Measurements from ENCODE around the gene RAB1B.

The RAB1B gene

DNA sequence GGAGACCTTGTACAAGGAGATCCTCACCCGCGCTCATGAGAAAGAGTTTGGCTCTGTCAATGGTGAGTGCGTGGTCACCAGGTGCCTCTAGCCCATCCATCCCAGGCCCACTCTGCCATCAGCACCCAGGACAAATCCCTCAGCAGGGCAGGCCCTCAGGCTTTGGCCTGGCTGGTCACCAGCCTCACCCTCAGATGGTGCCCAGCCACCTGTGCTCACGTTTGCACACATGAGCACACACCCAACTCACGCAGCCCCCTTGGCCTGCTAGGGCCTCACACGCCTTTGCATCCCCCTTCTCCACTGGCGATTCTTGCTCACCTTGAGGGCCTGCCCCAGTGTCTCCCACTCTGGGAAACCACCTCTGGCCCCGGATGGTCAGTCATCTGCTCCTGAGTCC is 4.1 kb upstream of the RAB1B start:
- TF ChIP-seq POLR2AphosphoS5 (IDR thresholded peaks at IDR 0.05; ENCODE audit: low read depth, low read length) (no peak), TAF1 (IDR thresholded peaks at IDR 0.05; ENCODE audit: borderline replicate concordance, insufficient read depth, low read length) (no peak), FOXP2 (optimal IDR thresholded peaks at IDR 0.05; ENCODE audit: borderline replicate concordance, extremely low read depth, extremely low read length, insufficient read depth) (no peak), SIN3A (IDR thresholded peaks at IDR 0.05; ENCODE audit: borderline replicate concordance, insufficient read depth, low read length) (no peak)
- TF ChIP-seq, protein P1, sequence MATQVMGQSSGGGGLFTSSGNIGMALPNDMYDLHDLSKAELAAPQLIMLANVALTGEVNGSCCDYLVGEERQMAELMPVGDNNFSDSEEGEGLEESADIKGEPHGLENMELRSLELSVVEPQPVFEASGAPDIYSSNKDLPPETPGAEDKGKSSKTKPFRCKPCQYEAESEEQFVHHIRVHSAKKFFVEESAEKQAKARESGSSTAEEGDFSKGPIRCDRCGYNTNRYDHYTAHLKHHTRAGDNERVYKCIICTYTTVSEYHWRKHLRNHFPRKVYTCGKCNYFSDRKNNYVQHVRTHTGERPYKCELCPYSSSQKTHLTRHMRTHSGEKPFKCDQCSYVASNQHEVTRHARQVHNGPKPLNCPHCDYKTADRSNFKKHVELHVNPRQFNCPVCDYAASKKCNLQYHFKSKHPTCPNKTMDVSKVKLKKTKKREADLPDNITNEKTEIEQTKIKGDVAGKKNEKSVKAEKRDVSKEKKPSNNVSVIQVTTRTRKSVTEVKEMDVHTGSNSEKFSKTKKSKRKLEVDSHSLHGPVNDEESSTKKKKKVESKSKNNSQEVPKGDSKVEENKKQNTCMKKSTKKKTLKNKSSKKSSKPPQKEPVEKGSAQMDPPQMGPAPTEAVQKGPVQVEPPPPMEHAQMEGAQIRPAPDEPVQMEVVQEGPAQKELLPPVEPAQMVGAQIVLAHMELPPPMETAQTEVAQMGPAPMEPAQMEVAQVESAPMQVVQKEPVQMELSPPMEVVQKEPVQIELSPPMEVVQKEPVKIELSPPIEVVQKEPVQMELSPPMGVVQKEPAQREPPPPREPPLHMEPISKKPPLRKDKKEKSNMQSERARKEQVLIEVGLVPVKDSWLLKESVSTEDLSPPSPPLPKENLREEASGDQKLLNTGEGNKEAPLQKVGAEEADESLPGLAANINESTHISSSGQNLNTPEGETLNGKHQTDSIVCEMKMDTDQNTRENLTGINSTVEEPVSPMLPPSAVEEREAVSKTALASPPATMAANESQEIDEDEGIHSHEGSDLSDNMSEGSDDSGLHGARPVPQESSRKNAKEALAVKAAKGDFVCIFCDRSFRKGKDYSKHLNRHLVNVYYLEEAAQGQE (IDR thresholded peaks at IDR 0.05; ENCODE audit: insufficient read depth in 1 of 2, low read depth in 2 of 2, low read length in 2 of 2): no peak

DNA sequence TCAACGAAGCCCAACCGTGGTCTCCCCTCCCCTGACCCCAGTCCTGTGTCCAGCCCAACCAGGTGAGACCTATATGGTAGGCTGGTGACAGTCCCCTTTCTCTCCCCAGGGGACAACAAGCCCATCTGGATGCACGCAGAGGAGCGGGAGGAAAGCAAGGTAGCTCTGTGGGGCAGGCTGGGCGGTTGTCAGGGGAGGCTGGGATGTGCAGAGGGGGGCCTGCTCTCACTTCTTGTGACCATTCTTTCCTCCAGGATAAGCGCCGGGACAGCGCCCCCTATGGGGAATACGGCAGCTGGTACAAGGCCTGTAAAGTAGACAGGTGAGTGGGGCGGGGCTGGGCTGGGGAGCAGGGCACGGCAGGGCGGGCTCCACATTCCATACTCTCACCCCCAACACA is 3.5 kb upstream of the RAB1B start:
- no peak for TF ChIP-seq SIN3A (IDR thresholded peaks at IDR 0.05; ENCODE audit: borderline replicate concordance, insufficient read depth, low read length)
- no peak for TF ChIP-seq FOXP2 (optimal IDR thresholded peaks at IDR 0.05; ENCODE audit: borderline replicate concordance, extremely low read depth, extremely low read length, insufficient read depth)

DNA sequence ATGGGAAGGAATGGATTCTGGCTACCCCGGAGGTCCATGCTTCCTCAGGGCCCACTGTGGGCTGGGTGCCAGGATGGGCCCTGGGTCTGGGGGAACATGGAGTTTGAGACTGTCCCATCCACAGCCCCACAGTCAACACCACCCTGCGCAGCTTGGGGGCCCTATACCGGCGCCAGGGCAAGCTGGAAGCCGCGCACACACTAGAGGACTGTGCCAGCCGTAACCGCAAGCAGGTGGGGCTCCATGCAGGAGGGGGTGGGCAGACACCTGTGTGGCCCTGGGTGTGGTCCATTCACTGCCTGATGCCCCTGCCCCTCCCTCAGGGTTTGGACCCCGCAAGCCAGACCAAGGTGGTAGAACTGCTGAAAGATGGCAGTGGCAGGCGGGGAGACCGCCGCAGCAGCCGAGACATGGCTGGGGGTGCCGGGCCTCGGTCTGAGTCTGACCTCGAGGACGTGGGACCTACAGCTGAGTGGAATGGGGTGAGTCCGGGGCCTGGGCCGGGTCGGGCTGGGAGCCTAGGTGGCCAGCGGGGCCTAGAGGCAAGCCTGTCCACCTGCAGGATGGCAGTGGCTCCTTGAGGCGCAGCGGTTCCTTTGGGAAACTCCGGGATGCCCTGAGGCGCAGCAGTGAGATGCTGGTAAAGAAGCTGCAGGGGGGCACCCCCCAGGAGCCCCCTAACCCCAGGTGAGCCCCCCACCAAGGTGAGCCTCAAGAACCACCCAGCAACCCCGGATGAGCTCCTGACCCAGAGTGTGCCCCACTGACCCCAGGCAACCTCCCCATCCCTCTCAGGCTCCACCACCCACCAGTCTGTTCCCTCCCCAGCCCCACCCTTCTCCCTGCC is 2.7 kb upstream of the RAB1B start:
- TF ChIP-seq FOXP2 (optimal IDR thresholded peaks at IDR 0.05; ENCODE audit: borderline replicate concordance, extremely low read depth, extremely low read length, insufficient read depth) (no peak), POLR2AphosphoS5 (IDR thresholded peaks at IDR 0.05; ENCODE audit: low read depth, low read length) (no peak), SIN3A (IDR thresholded peaks at IDR 0.05; ENCODE audit: borderline replicate concordance, insufficient read depth, low read length) (no peak), TAF1 (IDR thresholded peaks at IDR 0.05; ENCODE audit: borderline replicate concordance, insufficient read depth, low read length) (no peak)
- TF ChIP-seq, protein P1 (IDR thresholded peaks at IDR 0.05; ENCODE audit: insufficient read depth in 1 of 2, low read depth in 2 of 2, low read length in 2 of 2): no peak

DNA sequence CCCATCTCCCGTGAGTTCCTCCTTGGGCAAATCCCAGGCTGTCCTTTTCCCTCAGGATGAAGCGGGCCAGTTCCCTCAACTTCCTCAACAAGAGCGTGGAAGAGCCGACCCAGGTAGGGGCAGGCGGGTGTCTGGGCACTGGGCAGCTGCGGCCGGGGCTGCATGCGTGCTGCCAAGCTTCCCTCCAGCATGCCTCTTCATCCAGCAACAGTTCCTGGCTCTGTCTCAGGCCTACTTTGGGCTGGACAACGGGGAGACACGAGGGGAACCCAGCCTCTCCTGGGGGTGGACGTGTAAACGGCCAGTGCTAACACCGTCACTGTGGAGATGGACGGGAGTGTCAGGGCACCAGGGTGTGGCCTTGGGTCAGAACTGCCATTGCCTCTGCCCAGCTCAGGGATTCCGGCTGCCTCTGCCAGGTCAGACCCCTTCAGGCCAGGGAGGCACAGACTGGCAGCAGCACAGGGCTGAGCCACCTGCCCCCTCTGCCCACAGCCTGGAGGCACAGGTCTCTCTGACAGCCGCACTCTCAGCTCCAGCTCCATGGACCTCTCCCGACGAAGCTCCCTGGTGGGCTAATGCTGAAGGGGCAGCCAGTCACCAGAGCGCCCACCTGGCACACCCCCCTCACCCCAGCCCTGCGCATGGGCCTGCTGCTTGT is 1.9 kb upstream of the RAB1B start:
- TF ChIP-seq POLR2AphosphoS5 (IDR thresholded peaks at IDR 0.05; ENCODE audit: low read depth, low read length) (no peak), FOXP2 (optimal IDR thresholded peaks at IDR 0.05; ENCODE audit: borderline replicate concordance, extremely low read depth, extremely low read length, insufficient read depth) (no peak), SIN3A (IDR thresholded peaks at IDR 0.05; ENCODE audit: borderline replicate concordance, insufficient read depth, low read length) (no peak), TAF1 (IDR thresholded peaks at IDR 0.05; ENCODE audit: borderline replicate concordance, insufficient read depth, low read length) (no peak)
- TF ChIP-seq, protein P1 (IDR thresholded peaks at IDR 0.05; ENCODE audit: insufficient read depth in 1 of 2, low read depth in 2 of 2, low read length in 2 of 2): no peak

DNA sequence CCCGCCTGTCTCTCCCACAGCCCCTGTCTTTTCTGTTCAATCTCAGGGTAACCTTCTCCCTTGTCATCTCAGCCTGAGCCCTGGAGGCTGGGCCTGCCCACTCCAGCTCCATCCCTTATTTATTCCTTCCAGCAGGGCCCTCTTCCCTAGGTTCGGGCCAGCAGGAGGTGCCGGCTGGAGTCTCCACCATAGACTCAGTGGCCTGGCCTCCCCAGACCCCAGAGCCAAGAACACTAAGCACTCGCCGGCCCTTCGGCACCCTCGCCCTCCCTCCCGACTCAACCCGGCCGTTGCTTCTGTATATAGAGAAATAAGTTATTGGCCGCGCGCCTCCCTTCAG is 1.4 kb upstream of the RAB1B start:
- TF ChIP-seq POLR2AphosphoS5 (IDR thresholded peaks at IDR 0.05; ENCODE audit: low read depth, low read length) (no peak), TAF1 (IDR thresholded peaks at IDR 0.05; ENCODE audit: borderline replicate concordance, insufficient read depth, low read length) (no peak), SIN3A (IDR thresholded peaks at IDR 0.05; ENCODE audit: borderline replicate concordance, insufficient read depth, low read length) (no peak), FOXP2 (optimal IDR thresholded peaks at IDR 0.05; ENCODE audit: borderline replicate concordance, extremely low read depth, extremely low read length, insufficient read depth) (no peak)
- TF ChIP-seq, protein P1 (IDR thresholded peaks at IDR 0.05; ENCODE audit: insufficient read depth in 1 of 2, low read depth in 2 of 2, low read length in 2 of 2): no peak
